PC-3 (cell line): ENCODE results near the gene PPRC1. TPM values are rescaled to one million over a fixed set of nuclear protein-coding genes. Genes with fewer than 3 reads are reported as not detected.

Source experiments
- ATAC-seq: fragments of 200-7000 bp; cut with Tn5 transposase; 2 replicates; pipeline ENCODE4 v1.9.1; 2020; ENCODE audit warnings: mild to moderate bottlenecking, moderate library complexity
- BruUV-seq: library from RNA; stranded (reverse); fragments of 400-500 nt; replicated peaks from 2 replicates; lab custom pipeline; 2021; lab: Mats Ljungman, UMichigan
- CTCF ChIA-PET: fragments of 300-600 bp; sonication (Branson Sonifier 250); formaldehyde crosslinking; loops from one replicate; lab custom pipeline; 2022; ENCODE audit warnings: antibody characterized with exemption; lab: Charles Lee
- POLR2A ChIA-PET: fragments of 300-600 bp; sonication (Branson Sonifier 250); formaldehyde crosslinking; loops from one replicate; lab custom pipeline; 2022; ENCODE audit warnings: antibody characterized with exemption; ENCODE audit not compliant: unreplicated experiment; lab: Charles Lee
- DNase-seq: peaks from one replicate; pipeline ENCODE4 v3.0.0-alpha.2; 2015
- H2AFZ ChIP-seq: fragments of 300-600 bp; sonication (generic); 2 replicates; pipeline ENCODE4 v1.6.0; 2016; ENCODE audit warnings: antibody characterized with exemption, low read length
- H3F3A ChIP-seq: fragments of 300-600 bp; sonication (generic); one replicate; pipeline ENCODE4 v1.6.0; 2017; ENCODE audit warnings: antibody characterized with exemption, low read length, control low read depth, mild to moderate bottlenecking; ENCODE audit not compliant: unreplicated experiment
- H3K27ac ChIP-seq: fragments of 300-600 bp; sonication (generic); 2 replicates; pipeline ENCODE4 v1.5.1; 2016; ENCODE audit warnings: mild to moderate bottlenecking, low read length
- H3K27me3 ChIP-seq: fragments of 300-600 bp; sonication (generic); 2 replicates; pipeline ENCODE4 v1.6.1; 2016; ENCODE audit warnings: low read length, mixed read lengths
- H3K36me3 ChIP-seq: fragments of 300-600 bp; sonication (generic); 2 replicates; pipeline ENCODE4 v1.6.1; 2016; ENCODE audit warnings: low read depth, mixed run types, low read length, mixed read lengths
- H3K4me1 ChIP-seq: fragments of 300-600 bp; sonication (generic); 2 replicates; pipeline ENCODE4 v1.5.1; 2016; ENCODE audit warnings: low read length; ENCODE audit not compliant: insufficient read depth
- H3K4me2 ChIP-seq: fragments of 300-600 bp; sonication (generic); 2 replicates; pipeline ENCODE4 v1.6.0; 2016; ENCODE audit warnings: low read length
- H3K4me3 ChIP-seq: fragments of 300-600 bp; sonication (generic); 2 replicates; pipeline ENCODE4 v1.5.1; 2016; ENCODE audit warnings: mild to moderate bottlenecking, low read length, mixed read lengths
- H3K79me2 ChIP-seq: fragments of 300-600 bp; sonication (generic); 2 replicates; pipeline ENCODE4 v1.6.1; 2017; ENCODE audit warnings: low read length, mixed read lengths
- H3K9ac ChIP-seq: fragments of 300-600 bp; sonication (generic); 2 replicates; pipeline ENCODE4 v1.6.0; 2016; ENCODE audit warnings: mild to moderate bottlenecking, low read length
- H3K9me2 ChIP-seq: fragments of 300-600 bp; sonication (generic); replicated peaks from 2 replicates; pipeline ENCODE4 v1.6.1; 2016; ENCODE audit warnings: mixed run types, low read length, mixed read lengths
- H3K9me3 ChIP-seq: fragments of 300-600 bp; sonication (generic); 2 replicates; pipeline ENCODE4 v1.6.1; 2016; ENCODE audit warnings: low read length, mixed read lengths
- H4K20me1 ChIP-seq: fragments of 300-600 bp; sonication (generic); 2 replicates; pipeline ENCODE4 v1.6.1; 2016; ENCODE audit warnings: low read length, mixed read lengths
- CTCF ChIP-seq: fragments of 300-600 bp; sonication (generic); conservative IDR thresholded peaks from 2 replicates; pipeline ENCODE4 v1.5.1; 2017; ENCODE audit warnings: antibody characterized with exemption, low read depth, mild to moderate bottlenecking, low read length
- EZH2 ChIP-seq: fragments of 300-600 bp; sonication (generic); IDR thresholded peaks from one replicate; pipeline ENCODE4 v1.6.1; 2017; ENCODE audit warnings: antibody characterized with exemption, mild to moderate bottlenecking, low read length; ENCODE audit not compliant: unreplicated experiment
- EZH2phosphoT487 ChIP-seq: fragments of 300-600 bp; sonication (generic); IDR thresholded peaks from 2 replicates; pipeline ENCODE4 v1.6.1; 2018; ENCODE audit warnings: mild to moderate bottlenecking, antibody characterized with exemption, low read length, borderline replicate concordance
- intact Hi-C: fragments of 100-400 bp; cut with micrococcal nuclease; formaldehyde crosslinking; loops from 2 replicates; pipeline ENCODE4 v1.9.0; 2023
- total RNA-seq: library from RNA; depleted of rRNA; stranded (reverse); fragments of >200 nt; gene quantifications from 2 replicates; pipeline ENCODE4 v1.2.3, GENCODE V29; 2014

The PPRC1 gene
- total RNA-seq, 1 experiment from 2014 or later: 27.6 TPM

- ATAC-seq (no peak), DNase-seq (no peak)
- Histone ChIP-seq H3K36me3 (peaks cover 62% of the 10 kb centered on the region), H3K27ac (no peak overlapping the region), H3K9me3 (no peaks in the 10 kb centered on the region), H3F3A (no peaks in the 10 kb centered on the region), H2AFZ (no peak overlapping the region), H3K4me3 (no peak overlapping the region), H3K9ac (no peak overlapping the region), H3K4me1 (no peaks in the 10 kb centered on the region), H3K9me2 (no peaks in the 10 kb centered on the region), H3K27me3 (no peaks in the 10 kb centered on the region), H3K4me2 (no peak overlapping the region), H4K20me1 (peaks cover 47% of the 10 kb centered on the region), H3K79me2 (peaks cover 60% of the 10 kb centered on the region)
- intact Hi-C loops: no loop called here
- POLR2A ChIA-PET: no interaction called here
- BruUV-seq: no TSS peak
- TF ChIP-seq CTCF: no peak
- TF ChIP-seq EZH2: no peak
- TF ChIP-seq EZH2phosphoT487: no peak
- CTCF ChIA-PET: no interaction called here
Measured at GRCh38 chr10:102140913-102141540, 8.2 kb downstream of the PPRC1 start.

DNA sequence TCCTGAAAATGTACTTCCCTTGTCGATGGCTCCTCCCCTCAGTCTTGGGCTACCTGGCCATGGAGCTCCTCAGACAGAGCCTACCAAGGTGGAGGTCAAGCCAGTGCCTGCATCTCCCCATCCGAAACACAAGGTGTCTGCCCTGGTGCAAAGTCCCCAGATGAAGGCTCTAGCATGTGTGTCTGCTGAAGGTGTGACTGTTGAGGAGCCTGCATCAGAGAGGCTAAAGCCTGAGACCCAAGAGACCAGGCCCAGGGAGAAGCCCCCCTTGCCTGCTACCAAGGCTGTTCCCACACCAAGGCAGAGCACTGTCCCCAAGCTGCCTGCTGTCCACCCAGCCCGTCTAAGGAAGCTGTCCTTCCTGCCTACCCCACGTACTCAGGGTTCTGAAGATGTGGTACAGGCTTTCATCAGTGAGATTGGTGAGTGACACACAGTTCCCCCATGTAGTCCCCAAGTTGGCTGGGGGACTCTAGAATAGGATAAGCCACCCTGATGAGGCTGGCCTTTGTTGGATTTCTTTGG, 8.8 kb downstream of the PPRC1 start:
- Histone ChIP-seq H3K4me2 (no peak overlapping the region), H3K27me3 (no peaks in the 10 kb centered on the region), H2AFZ (no peak overlapping the region), H3K4me1 (no peaks in the 10 kb centered on the region), H3K36me3 (peaks cover 63% of the 10 kb centered on the region), H3K79me2 (peaks cover 54% of the 10 kb centered on the region), H3K9me2 (no peaks in the 10 kb centered on the region), H3K9ac (no peak overlapping the region), H3K9me3 (no peaks in the 10 kb centered on the region), H3K4me3 (no peak overlapping the region), H3F3A (no peaks in the 10 kb centered on the region), H3K27ac (no peak overlapping the region), H4K20me1 (peaks cover 42% of the 10 kb centered on the region)
- TF ChIP-seq CTCF: no peak
- intact Hi-C loops: no loop called here
- BruUV-seq: no TSS peak
- ChIA-PET POLR2A (no interaction called here), CTCF (no interaction called here)
- ATAC-seq: no peak
- no peak for DNase-seq

- H3K79me2 ChIP-seq: peaks cover under 1% of the 10 kb centered on the region; the same call in 1 of the 2 replicates
- ChIA-PET CTCF (no interaction called here), POLR2A (no interaction called here)
Measured at GRCh38 chr10:102146971-102147428, 14.2 kb downstream of the PPRC1 start.

More at GRCh38 chr10:102146971-102147428, 14.2 kb downstream of the PPRC1 start:
- no peaks in the 10 kb centered on the region for H3K9me3 ChIP-seq
- no peaks in the 10 kb centered on the region for H3K9me2 ChIP-seq
- H3K27me3 ChIP-seq: no peaks in the 10 kb centered on the region
- H3K27ac ChIP-seq: no peak overlapping the region
- H3K36me3 ChIP-seq: peaks cover 47% of the 10 kb centered on the region
- no peak for DNase-seq
- peaks cover 20% of the 10 kb centered on the region for H3K4me1 ChIP-seq
- H2AFZ ChIP-seq: no peak overlapping the region
- BruUV-seq: no TSS peak
- H3F3A ChIP-seq: peaks cover 10% of the 10 kb centered on the region
- H4K20me1 ChIP-seq: 0 out of 2 replicates have a peak, but pooled peaks cover 3% of the 10 kb centered on the region
- no peak overlapping the region for H3K9ac ChIP-seq
- no peak for TF ChIP-seq EZH2phosphoT487
- TF ChIP-seq CTCF: no peak
- TF ChIP-seq EZH2: no peak
- no peak overlapping the region for H3K4me2 ChIP-seq
- intact Hi-C loops: no loop called here
- no peak overlapping the region for H3K4me3 ChIP-seq
- ATAC-seq: no peak
